Measurements from ENCODE around the gene GPR173.

GRCh38 chrX:53094582-53094905 lies 46.0 kb downstream of the GPR173 start:
- TF ChIP-seq SP1 (IDR thresholded peaks at IDR 0.05) (no peak), L3MBTL2 (conservative IDR thresholded peaks at IDR 0.05) (no peak), FOXA1 (IDR thresholded peaks at IDR 0.05) (no peak), BHLHE40 (IDR thresholded peaks at IDR 0.05; ENCODE audit: borderline replicate concordance) (no peak)
